MCF 10A (cell line): Measurements from ENCODE around the gene OXSR1. TPM values are rescaled to one million over a fixed set of nuclear protein-coding genes. Genes with fewer than 3 reads are reported as not detected.

Experiments used
- BruUV-seq: library from RNA; stranded (reverse); fragments of 400-500 nt; replicated peaks from 2 replicates; lab custom pipeline; 2021; lab: Mats Ljungman, UMichigan
- CTCF ChIA-PET: fragments of 300-600 bp; sonication (Branson Sonifier 250); formaldehyde crosslinking; extraction: SDS; loops from one replicate; lab custom pipeline; 2021; ENCODE audit warnings: antibody characterized with exemption, inconsistent platforms; lab: Yijun Ruan, JAX
- POLR2A ChIA-PET: fragments of 300-600, 350-650 bp; sonication (Branson Sonifier 250); formaldehyde crosslinking; extraction: SDS; loops from one replicate; lab custom pipeline; 2020; ENCODE audit warnings: antibody characterized with exemption, inconsistent platforms; lab: Yijun Ruan, JAX
- DNase-seq: peaks from one replicate; pipeline ENCODE4 v3.0.0-alpha.2; 2018; ENCODE audit not compliant: unreplicated experiment
- H3K27ac Mint-ChIP-seq: one replicate; pipeline ENCODE4 v1.8.0; 2022; ENCODE audit warnings: mild to moderate bottlenecking, low read depth, mixed read lengths; ENCODE audit not compliant: unreplicated experiment
- H3K27me3 Mint-ChIP-seq: one replicate; pipeline ENCODE4 v1.8.0; 2022; ENCODE audit warnings: mixed read lengths; ENCODE audit not compliant: insufficient read depth, unreplicated experiment
- H3K36me3 Mint-ChIP-seq: one replicate; pipeline ENCODE4 v1.8.0; 2022; ENCODE audit warnings: mild to moderate bottlenecking, moderate library complexity, mixed read lengths; ENCODE audit not compliant: insufficient read depth, unreplicated experiment
- H3K4me1 Mint-ChIP-seq: one replicate; pipeline ENCODE4 v1.8.0; 2022; ENCODE audit warnings: mixed read lengths; ENCODE audit not compliant: insufficient read depth, unreplicated experiment
- H3K4me3 Mint-ChIP-seq: one replicate; pipeline ENCODE4 v1.8.0; 2022; ENCODE audit warnings: mild to moderate bottlenecking, moderate library complexity, mixed read lengths; ENCODE audit not compliant: unreplicated experiment
- H3K9me3 Mint-ChIP-seq: one replicate; pipeline ENCODE4 v1.8.0; 2022; ENCODE audit warnings: mixed read lengths; ENCODE audit not compliant: unreplicated experiment
- CTCF ChIP-seq: fragments of 200-600 bp; IDR thresholded peaks from one replicate; pipeline ENCODE4 v1.8.0; 2022; ENCODE audit warnings: antibody characterized with exemption, mild to moderate bottlenecking; ENCODE audit not compliant: unreplicated experiment
- intact Hi-C: fragments of 100-400 bp; cut with micrococcal nuclease; formaldehyde crosslinking; loops from 2 replicates; pipeline ENCODE4 v1.14.1; 2022
- total RNA-seq: library from RNA; stranded (reverse); gene quantifications from 2 replicates; pipeline ENCODE4 v1.2.3, GENCODE V29; 2022

Gene OXSR1
- total RNA-seq, 1 experiment from 2014 or later, result 75.5 TPM

- Mint-ChIP-seq H3K27me3 (no peaks in the 10 kb centered on the region), H3K4me1 (peaks cover 12% of the 10 kb centered on the region), H3K27ac (peak overlapping the region; percentile 66), H3K9me3 (no peaks in the 10 kb centered on the region), H3K36me3 (peaks cover 84% of the 10 kb centered on the region), H3K4me3 (no peak overlapping the region)
- CTCF ChIA-PET, result interaction anchor here (0.7 to 1.8 kb wide), 2 partner anchors 230 to 397 kb away, joined by 4 read pairs; no protein-coding TSS in a partner anchor
- no TSS peak for BruUV-seq
- POLR2A ChIA-PET, result no interaction called here
- intact Hi-C loops, result no loop called here
- TF ChIP-seq CTCF, result no peak
- no peak for DNase-seq
These were observed 84.9 kb downstream of the OXSR1 start for GRCh38 chr3:38250198-38250597.

GRCh38 chr3:38251197-38251596, 85.9 kb downstream of the OXSR1 start:
- no peak for TF ChIP-seq CTCF
- Mint-ChIP-seq H3K4me3 (no peak overlapping the region), H3K27ac (no peak overlapping the region), H3K9me3 (no peaks in the 10 kb centered on the region), H3K27me3 (no peaks in the 10 kb centered on the region), H3K4me1 (peaks cover 12% of the 10 kb centered on the region), H3K36me3 (peaks cover 87% of the 10 kb centered on the region)
- ChIA-PET CTCF (interaction anchor here (0.7 to 1.8 kb wide), 7 partner anchors 9 to 229 kb away, joined by 3 to 4 read pairs (median 3); partner anchors contain the start of gene XYLB), POLR2A (no interaction called here)
- DNase-seq, result no peak
- no TSS peak for BruUV-seq
- intact Hi-C loops, result no loop called here

GRCh38 chr3:38253704-38254103, 88.4 kb downstream of the OXSR1 start:
- no peak overlapping the region for H3K27ac Mint-ChIP-seq
- CTCF ChIA-PET, result interaction anchor here (0.8 kb wide), 1 partner anchor 137 kb away, joined by 4 read pairs; no protein-coding TSS in a partner anchor
- no TSS peak for BruUV-seq
- H3K9me3 Mint-ChIP-seq, result no peaks in the 10 kb centered on the region
- no peaks in the 10 kb centered on the region for H3K27me3 Mint-ChIP-seq
- TF ChIP-seq CTCF, result no peak
- POLR2A ChIA-PET, result no interaction called here
- H3K36me3 Mint-ChIP-seq, result peaks cover 76% of the 10 kb centered on the region
- no peak overlapping the region for H3K4me3 Mint-ChIP-seq
- intact Hi-C loops, result no loop called here
- H3K4me1 Mint-ChIP-seq, result no peaks in the 10 kb centered on the region
- DNase-seq, result no peak

GRCh38 chr3:38254872-38255271, 89.5 kb downstream of the OXSR1 start:
- no peak overlapping the region for H3K4me3 Mint-ChIP-seq
- no peak for DNase-seq
- intact Hi-C loops, result no loop called here
- no peaks in the 10 kb centered on the region for H3K4me1 Mint-ChIP-seq
- ChIA-PET POLR2A (no interaction called here), CTCF (interaction anchor here (0.5 to 0.8 kb wide), 2 partner anchors 32 to 84 kb away, joined by 3 to 4 read pairs; no protein-coding TSS in a partner anchor)
- H3K27me3 Mint-ChIP-seq, result no peaks in the 10 kb centered on the region
- TF ChIP-seq CTCF, result no peak
- no peak overlapping the region for H3K27ac Mint-ChIP-seq
- H3K36me3 Mint-ChIP-seq, result peaks cover 71% of the 10 kb centered on the region
- TSS peak; percentile 24 for BruUV-seq
- no peaks in the 10 kb centered on the region for H3K9me3 Mint-ChIP-seq
